Naive thymus-derived CD4-positive, alpha-beta T cell (primary cell): ENCODE results near the gene RAD23B. TPM values are rescaled to one million over a fixed set of nuclear protein-coding genes. Genes with fewer than 3 reads are reported as not detected.

Source experiments
- ATAC-seq: fragments of 150-1000 bp; cut with Tn5 transposase; 2 replicates; pipeline ENCODE4 v1.10.0; 2021; ENCODE audit warnings: mild to moderate bottlenecking, moderate library complexity
- CTCF ChIA-PET: fragments of 350-600 bp; sonication (Branson Sonifier 250); formaldehyde crosslinking; loops from one replicate; lab custom pipeline; 2021; ENCODE audit warnings: antibody characterized with exemption; lab: Charles Lee
- POLR2A ChIA-PET: fragments of 350-600 bp; sonication (Branson Sonifier 250); formaldehyde crosslinking; loops from one replicate; lab custom pipeline; 2021; ENCODE audit warnings: antibody characterized with exemption, inconsistent platforms; lab: Charles Lee
- DNase-seq, 9 donors: peaks; one replicate each; pipeline versions ENCODE4 v3.0.0 to v3.0.0-alpha.2; 2020 to 2022; ENCODE audit warnings: mixed read lengths in 1 of 9
- H3K27ac ChIP-seq: one replicate; pipeline ENCODE4 v1.7.0; 2013; ENCODE audit warnings: mild to moderate bottlenecking, low read depth, low read length, moderate library complexity
- H3K27me3 ChIP-seq, 2 donors: one replicate each; pipeline ENCODE4 v1.7.0; 2013; ENCODE audit warnings: low read length in 2 of 2, mild to moderate bottlenecking in 2 of 2, moderate library complexity in 2 of 2; ENCODE audit not compliant: control insufficient read depth in 2 of 2, insufficient read depth in 2 of 2
- H3K36me3 ChIP-seq, 3 experiments: 1 replicate in 2 of 3; 2 replicates in 1 of 3; pipeline ENCODE4 v1.7.0; 2013; ENCODE audit warnings: low read length in 3 of 3, mild to moderate bottlenecking in 3 of 3, moderate library complexity in 1 of 3; ENCODE audit not compliant: insufficient read depth in 3 of 3, control insufficient read depth in 2 of 3
- H3K4me1 ChIP-seq, 2 donors: one replicate each; pipeline ENCODE4 v1.7.0; 2013; ENCODE audit warnings: low read length in 2 of 2, mild to moderate bottlenecking in 2 of 2, moderate library complexity in 1 of 2; ENCODE audit not compliant: control insufficient read depth in 2 of 2, insufficient read depth in 2 of 2
- H3K4me3 ChIP-seq: 2 replicates; pipeline ENCODE4 v1.7.0; 2013; ENCODE audit warnings: mild to moderate bottlenecking, low read length
- H3K9me3 ChIP-seq, 3 experiments: 1 replicate in 2 of 3; 2 replicates in 1 of 3; pipeline ENCODE4 v1.7.0; 2013; ENCODE audit warnings: low read length in 3 of 3; ENCODE audit not compliant: control insufficient read depth in 2 of 3
- H3K27ac Mint-ChIP-seq, 9 donors: one replicate each; pipeline ENCODE4 v1.8.0; 2020 to 2022; ENCODE audit warnings: mixed read lengths in 9 of 9, mild to moderate bottlenecking in 8 of 9, moderate library complexity in 5 of 9, inconsistent platforms in 2 of 9
- H3K27me3 Mint-ChIP-seq, 5 donors: one replicate each; pipeline ENCODE4 v1.8.0; 2021 to 2022; ENCODE audit warnings: mixed read lengths in 5 of 5, mild to moderate bottlenecking in 1 of 5
- H3K36me3 Mint-ChIP-seq, 5 donors: one replicate each; pipeline ENCODE4 v1.8.0; 2020 to 2022; ENCODE audit warnings: mixed read lengths in 5 of 5, mild to moderate bottlenecking in 3 of 5, inconsistent platforms in 1 of 5
- H3K4me1 Mint-ChIP-seq, 7 donors: one replicate each; pipeline ENCODE4 v1.8.0; 2020 to 2022; ENCODE audit warnings: mixed read lengths in 7 of 7, mild to moderate bottlenecking in 3 of 7, inconsistent platforms in 1 of 7
- H3K4me3 Mint-ChIP-seq, 10 donors: one replicate each; pipeline ENCODE4 v1.8.0; 2020 to 2022; ENCODE audit warnings: mild to moderate bottlenecking in 10 of 10, mixed read lengths in 10 of 10, moderate library complexity in 6 of 10, inconsistent platforms in 2 of 10
- H3K9me3 Mint-ChIP-seq, 11 donors: one replicate each; pipeline ENCODE4 v1.8.0; 2020 to 2022; ENCODE audit warnings: mixed read lengths in 11 of 11, mild to moderate bottlenecking in 4 of 11, inconsistent platforms in 1 of 11, moderate library complexity in 1 of 11
- intact Hi-C, 2 donors: fragments of 100-400 bp; cut with micrococcal nuclease; formaldehyde crosslinking; loops; one replicate each; pipeline ENCODE4 v1.15.1; 2023
- polyA plus RNA-seq, 2 donors: library from polyadenylated mRNA; unstranded; fragments of 300-500 nt; fragmentation: Illumina TruSeq; gene quantifications; one replicate each; pipeline ENCODE4 v1.2.3, GENCODE V29; 2021
- total RNA-seq, 6 experiments: library from RNA in 5 of 6; stranded (reverse) in 5 of 6; gene quantifications; 1 replicate in 5 of 6; 2 replicates in 1 of 6; pipeline ENCODE4 v1.2.3 and lab custom pipeline; 2021 to 2026

RAD23B gene
- total and polyA plus RNA-seq, 7 experiments from 2014 or later, result 8.9 to 102 (median 50.9) TPM

GRCh38 chr9:107338911-107339659 lies 56.0 kb downstream of the RAD23B start:
- H3K27ac ChIP-seq, result no peak overlapping the region
- Mint-ChIP-seq H3K4me1 (peaks cover 3 to 11% (median 5%) of the 10 kb centered on the region in 7 donors), H3K36me3 (peaks cover 0 to 13% (median 2%) of the 10 kb centered on the region in 5 donors), H3K9me3 (no peaks in the 10 kb centered on the region), H3K4me3 (no peak overlapping the region), H3K27ac (peak overlapping the region in 3 of 9 donors; percentile 6 to 74 (median 72)), H3K27me3 (no peaks in the 10 kb centered on the region)
- intact Hi-C loops, result no loop called here
- H3K4me3 ChIP-seq, result no peak overlapping the region
- POLR2A ChIA-PET, result interaction anchor here (0.7 kb wide), 1 partner anchor 156 kb away, joined by 4 read pairs; no protein-coding TSS in a partner anchor
- DNase-seq, result no peak
- CTCF ChIA-PET, result no interaction called here
- no peaks in the 10 kb centered on the region for H3K27me3 ChIP-seq
- H3K4me1 ChIP-seq, result no peaks in the 10 kb centered on the region
- H3K9me3 ChIP-seq, result no peaks in the 10 kb centered on the region
- no peak for ATAC-seq
- H3K36me3 ChIP-seq, result peaks cover 0 to 2% (median 0%) of the 10 kb centered on the region in 3 experiments

DNA sequence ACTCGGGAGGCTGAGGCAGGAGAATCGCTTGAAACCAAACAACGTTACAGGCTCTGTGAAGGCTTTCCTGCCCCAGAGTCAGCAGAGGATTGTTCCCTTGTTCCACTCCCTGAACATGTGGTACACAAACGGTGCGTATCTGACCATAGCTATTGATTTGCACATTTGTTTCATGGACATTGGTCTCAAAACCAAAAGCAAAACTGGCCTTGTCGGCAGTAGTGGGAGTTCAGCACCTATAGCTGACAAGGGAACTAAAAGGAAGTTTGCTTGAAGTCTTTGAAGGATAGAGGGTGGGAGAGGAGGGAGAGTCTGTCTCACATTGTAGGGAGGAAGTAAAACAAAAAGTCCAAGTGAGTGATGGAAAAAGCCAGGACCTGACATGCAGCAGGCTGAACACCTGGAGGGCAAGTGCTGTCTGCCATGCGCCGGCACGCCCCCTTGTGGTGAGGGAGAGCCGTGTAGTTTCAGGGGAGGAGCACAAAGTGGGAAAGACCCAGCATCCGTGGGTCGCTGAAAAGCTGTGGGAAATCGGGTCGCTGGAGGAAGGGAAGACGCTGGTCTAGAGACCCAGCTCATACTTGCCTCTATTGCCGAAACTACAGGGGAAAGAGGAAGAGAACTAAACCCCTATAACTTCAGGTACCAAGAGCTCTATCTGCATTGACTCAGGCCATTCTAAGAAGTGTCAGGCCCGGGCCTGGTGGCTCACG lies 58.0 kb downstream of the RAD23B start:
- no peaks in the 10 kb centered on the region for H3K9me3 Mint-ChIP-seq
- H3K4me3 Mint-ChIP-seq, result peak overlapping the region in 4 of 10 donors; percentile 4 to 38 (median 24)
- Histone ChIP-seq H3K36me3 (no peaks in the 10 kb centered on the region), H3K27ac (no peak overlapping the region), H3K9me3 (no peaks in the 10 kb centered on the region), H3K4me3 (no peak overlapping the region), H3K4me1 (no peaks in the 10 kb centered on the region), H3K27me3 (no peaks in the 10 kb centered on the region)
- POLR2A ChIA-PET, result interaction anchor here (0.7 to 1.8 kb wide), 2 partner anchors 41 to 57 kb away, joined by 3 to 6 read pairs; no protein-coding TSS in a partner anchor
- ATAC-seq, result peak; percentile 85
- CTCF ChIA-PET, result interaction anchor here (0.6 to 3.3 kb wide), 17 partner anchors 8 to 1815 kb away, joined by 3 to 28 read pairs (median 5); no protein-coding TSS in a partner anchor
- peaks cover 0 to 7% (median 0%) of the 10 kb centered on the region in 5 donors for H3K36me3 Mint-ChIP-seq
- peaks cover 4 to 21% (median 13%) of the 10 kb centered on the region in 7 donors for H3K4me1 Mint-ChIP-seq
- no peaks in the 10 kb centered on the region for H3K27me3 Mint-ChIP-seq
- H3K27ac Mint-ChIP-seq, result peak overlapping the region in 4 of 9 donors; percentile 3 to 60 (median 38)
- DNase-seq, result peak; percentile 55 to 84 (median 73)
- intact Hi-C loops, result loop anchor here (1.0 to 5.0 kb wide), 6 partner anchors 58 to 1421 kb away; partner anchors contain the start of gene RAD23B (in 2 of the 2)

- DNase-seq (no peak), ATAC-seq (no peak)
- no peaks in the 10 kb centered on the region for H3K36me3 ChIP-seq
- H3K4me3 Mint-ChIP-seq, result no peak overlapping the region
- peaks cover 6 to 21% (median 13%) of the 10 kb centered on the region in 7 donors for H3K4me1 Mint-ChIP-seq
- H3K27ac ChIP-seq, result no peak overlapping the region
- no peak overlapping the region for H3K27ac Mint-ChIP-seq
- H3K27me3 ChIP-seq, result no peaks in the 10 kb centered on the region
- peaks cover 0 to 7% (median 0%) of the 10 kb centered on the region in 5 donors for H3K36me3 Mint-ChIP-seq
- ChIA-PET POLR2A (no interaction called here), CTCF (interaction anchor here (1.9 to 3.3 kb wide), 2 partner anchors 9 to 102 kb away, joined by 7 to 28 read pairs; no protein-coding TSS in a partner anchor)
- no peak overlapping the region for H3K4me3 ChIP-seq
- peaks cover 0 to 2% (median 0%) of the 10 kb centered on the region in 5 donors for H3K27me3 Mint-ChIP-seq
- H3K9me3 ChIP-seq, result no peaks in the 10 kb centered on the region
- no peaks in the 10 kb centered on the region for H3K9me3 Mint-ChIP-seq
- no peaks in the 10 kb centered on the region for H3K4me1 ChIP-seq
- intact Hi-C loops, result loop anchor here in 1 of 2 donors (5.0 kb wide), 1 partner anchor 1420 kb away; no protein-coding TSS in a partner anchor
Observed at GRCh38 chr9:107342476-107343161, 59.5 kb downstream of the RAD23B start.

DNA sequence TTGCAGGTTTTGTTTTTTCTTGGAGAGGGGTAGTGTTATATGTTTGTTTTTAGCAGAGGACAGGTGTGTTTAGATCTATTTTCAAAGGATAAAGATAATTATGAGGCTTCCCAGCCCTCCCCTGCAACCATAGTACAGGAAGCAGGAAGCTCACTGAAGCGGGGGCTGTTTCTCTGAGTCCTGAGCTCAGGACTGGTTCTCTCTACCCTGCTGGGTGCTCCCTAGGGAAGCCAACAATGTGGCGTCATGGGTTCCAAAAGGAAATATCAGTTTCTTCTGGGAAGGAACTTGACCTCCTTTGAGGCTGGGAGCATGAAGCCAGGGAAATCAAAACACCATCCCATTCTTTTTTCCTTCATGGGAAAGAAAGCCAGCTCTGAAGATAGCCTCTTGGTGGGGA lies 62.2 kb downstream of the RAD23B start:
- POLR2A ChIA-PET, result no interaction called here
- CTCF ChIA-PET, result interaction anchor here (2.1 kb wide), 1 partner anchor 12 kb away, joined by 4 read pairs; no protein-coding TSS in a partner anchor

GRCh38 chr9:107348836-107349235 lies 65.8 kb downstream of the RAD23B start:
- Histone ChIP-seq H3K4me1 (no peaks in the 10 kb centered on the region), H3K27ac (no peak overlapping the region), H3K4me3 (no peak overlapping the region), H3K9me3 (no peaks in the 10 kb centered on the region), H3K36me3 (no peaks in the 10 kb centered on the region), H3K27me3 (no peaks in the 10 kb centered on the region)
- no peak for ATAC-seq
- no peak for DNase-seq
- Mint-ChIP-seq H3K27me3 (peaks cover 4 to 26% (median 13%) of the 10 kb centered on the region in 5 donors), H3K4me3 (no peak overlapping the region), H3K27ac (no peak overlapping the region), H3K4me1 (peaks cover 3 to 15% (median 9%) of the 10 kb centered on the region in 7 donors), H3K36me3 (no peaks in the 10 kb centered on the region), H3K9me3 (peaks cover 0 to 8% (median 0%) of the 10 kb centered on the region in 11 donors)
- intact Hi-C loops, result no loop called here
- ChIA-PET POLR2A (no interaction called here), CTCF (no interaction called here)

More for the DNA sequence above, 62.2 kb downstream of the RAD23B start:
- H3K36me3 ChIP-seq, result no peaks in the 10 kb centered on the region
- Mint-ChIP-seq H3K36me3 (no peaks in the 10 kb centered on the region), H3K4me1 (peaks cover 6 to 21% (median 13%) of the 10 kb centered on the region in 7 donors), H3K27me3 (peaks cover 0 to 5% (median 0%) of the 10 kb centered on the region in 5 donors), H3K27ac (peak overlapping the region in 1 of 9 donors; percentile 8), H3K4me3 (peak overlapping the region in 1 of 10 donors; percentile 15), H3K9me3 (no peaks in the 10 kb centered on the region)
- no peaks in the 10 kb centered on the region for H3K9me3 ChIP-seq
- no peak for ATAC-seq
- DNase-seq, result no peak
- no peaks in the 10 kb centered on the region for H3K4me1 ChIP-seq
- no peak overlapping the region for H3K4me3 ChIP-seq
- no peak overlapping the region for H3K27ac ChIP-seq
- intact Hi-C loops, result loop anchor here in 1 of 2 donors (1.0 kb wide), 1 partner anchor 152 kb away; no protein-coding TSS in a partner anchor
- no peaks in the 10 kb centered on the region for H3K27me3 ChIP-seq

DNA sequence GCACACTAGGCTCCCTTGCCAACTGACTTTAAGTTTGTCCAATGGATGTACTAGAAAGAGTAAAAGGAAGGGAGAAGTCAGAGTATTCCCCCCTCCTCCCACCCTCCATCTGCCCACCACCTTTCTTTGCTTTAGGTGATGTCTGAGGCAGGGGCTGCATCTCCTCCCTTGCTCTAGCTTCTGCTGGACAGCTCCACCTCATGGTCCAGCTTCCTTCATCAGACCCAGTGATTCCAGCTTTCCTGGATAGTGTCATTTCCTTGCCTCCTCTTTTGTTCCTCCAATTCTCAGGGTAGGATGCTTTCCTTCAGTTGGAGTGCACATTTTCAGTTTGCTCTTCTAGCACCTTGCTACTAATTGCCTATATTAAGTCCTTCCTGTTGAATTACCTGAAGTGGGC lies 67.4 kb downstream of the RAD23B start:
- Mint-ChIP-seq H3K4me1 (peaks cover 0 to 5% (median under 1%) of the 10 kb centered on the region in 7 donors), H3K9me3 (peaks cover 0 to 9% (median 0%) of the 10 kb centered on the region in 11 donors), H3K27ac (no peak overlapping the region), H3K27me3 (peaks cover 4 to 39% (median 13%) of the 10 kb centered on the region in 5 donors), H3K36me3 (no peaks in the 10 kb centered on the region), H3K4me3 (no peak overlapping the region)
- ATAC-seq (no peak), DNase-seq (no peak)
- ChIA-PET CTCF (no interaction called here), POLR2A (no interaction called here)
- no peaks in the 10 kb centered on the region for H3K4me1 ChIP-seq
- no peaks in the 10 kb centered on the region for H3K9me3 ChIP-seq
- no peaks in the 10 kb centered on the region for H3K36me3 ChIP-seq
- intact Hi-C loops, result no loop called here
- no peak overlapping the region for H3K4me3 ChIP-seq
- no peak overlapping the region for H3K27ac ChIP-seq
- no peaks in the 10 kb centered on the region for H3K27me3 ChIP-seq
